Measurements from ENCODE around the gene ZNF565. TPM values are rescaled to one million over a fixed set of nuclear protein-coding genes. Genes with fewer than 3 reads are reported as not detected.

ZNF565 gene
- total and polyA plus RNA-seq, 2 of the 13 experiments (the other 11 are each of a cell fraction or from before 2014, with no cell fraction given): 1.8 to 5.2 TPM

- peak; percentile 36; the same call in 1 of the 2 replicates for TF ChIP-seq HIVEP1 (CRISPR knock-in tag; IDR thresholded peaks at IDR 0.05)
- TF ChIP-seq ZSCAN12 (CRISPR knock-in tag; IDR thresholded peaks at IDR 0.05): no peak
- TF ChIP-seq MEF2D (CRISPR knock-in tag; IDR thresholded peaks at IDR 0.05): peak; percentile 56; the same call in 1 of the 2 replicates
- TF ChIP-seq ZNF570 (CRISPR knock-in tag; IDR thresholded peaks at IDR 0.05; ENCODE audit: borderline replicate concordance): no peak
- TF ChIP-seq RBFOX2 (IDR thresholded peaks at IDR 0.05; ENCODE audit: low read depth, low read length): peak; percentile 92
- no peak for TF ChIP-seq PLSCR1 (CRISPR knock-in tag; IDR thresholded peaks at IDR 0.05; ENCODE audit: borderline replicate concordance)
- TF ChIP-seq ZFP36L2 (CRISPR knock-in tag; IDR thresholded peaks at IDR 0.05): no peak
- TF ChIP-seq HMGXB4 (CRISPR knock-in tag; IDR thresholded peaks at IDR 0.05; ENCODE audit: borderline replicate concordance in 1 of 2, low read depth in 1 of 2): peak in 1 of 2 experiments; percentile 50; a peak in 1 of 4 replicates
- peak; percentile 70; the same call in 1 of the 2 replicates for TF ChIP-seq SMAD1 (CRISPR knock-in tag; IDR thresholded peaks at IDR 0.05; ENCODE audit: borderline replicate concordance, low read depth)
- TF ChIP-seq MIXL1 (CRISPR knock-in tag; IDR thresholded peaks at IDR 0.05): peak; percentile 16; the same call in 1 of the 2 replicates
- TF ChIP-seq ZNF7 (CRISPR knock-in tag; IDR thresholded peaks at IDR 0.05): no peak
- no peak for TF ChIP-seq NFE2L1 (CRISPR knock-in tag; IDR thresholded peaks at IDR 0.05; ENCODE audit: borderline replicate concordance)
- peak; percentile 46 for TF ChIP-seq PRPF4 (IDR thresholded peaks at IDR 0.05; ENCODE audit: low read depth, low read length, poor library complexity, severe bottlenecking)
- TF ChIP-seq ZNF17 (CRISPR knock-in tag; IDR thresholded peaks at IDR 0.05): no peak
- peak; percentile 41; the same call in 1 of the 2 replicates for TF ChIP-seq ZNF691 (CRISPR knock-in tag; IDR thresholded peaks at IDR 0.05; ENCODE audit: borderline replicate concordance, low read depth)
- no peak for TF ChIP-seq ZNF496 (CRISPR knock-in tag; IDR thresholded peaks at IDR 0.05; ENCODE audit: insufficient replicate concordance)
- no peak; the same call in 1 of the 2 replicates for TF ChIP-seq ZFP41 (CRISPR knock-in tag; IDR thresholded peaks at IDR 0.05; ENCODE audit: borderline replicate concordance)
- no peak for TF ChIP-seq ZBTB34 (CRISPR knock-in tag; IDR thresholded peaks at IDR 0.05)
- no peak; the same call in 1 of the 2 replicates for TF ChIP-seq NCOR1 (IDR thresholded peaks at IDR 0.05; ENCODE audit: borderline replicate concordance, low read length)
- TF ChIP-seq PCBP2 (optimal IDR thresholded peaks at IDR 0.05; ENCODE audit: low read depth, low read length, poor library complexity, severe bottlenecking): no peak
- no peak for TF ChIP-seq TIGD3 (CRISPR knock-in tag; IDR thresholded peaks at IDR 0.05; ENCODE audit: borderline replicate concordance)
- peak; percentile 93 for TF ChIP-seq HOXA3 (CRISPR knock-in tag; IDR thresholded peaks at IDR 0.05)
Measured at GRCh38 chr19:36214386-36215275, at the start of gene ZNF565, which contains the start of gene ZNF146 (continued).

Data from HepG2 (cell line).